GM12892 (cell line): ENCODE data around the gene HSD17B8.

ENCODE experiments used
- POLR2A ChIP-seq: IDR thresholded peaks from 2 replicates; pipeline ENCODE4 v1.6.1; 2011; ENCODE audit warnings: low read depth, low read length, control low read depth
- POLR2AphosphoS5 ChIP-seq: IDR thresholded peaks from 2 replicates; pipeline ENCODE4 v1.6.1; 2011; ENCODE audit warnings: low read depth, low read length, control low read depth
- TAF1 ChIP-seq: IDR thresholded peaks from 2 replicates; pipeline ENCODE4 v1.6.1; 2011; ENCODE audit warnings: low read depth, mild to moderate bottlenecking, control low read depth, low read length, borderline replicate concordance

- no peak for TF ChIP-seq POLR2A
- no peak for TF ChIP-seq POLR2AphosphoS5
- TF ChIP-seq TAF1 = no peak
Measured at GRCh38 chr6:33197431-33198048, 6.9 kb upstream of the HSD17B8 start.
